Peyer's patch (tissue), 4 donors: ENCODE data around the gene PDIA5. TPM values are rescaled to one million over a fixed set of nuclear protein-coding genes. Genes with fewer than 3 reads are reported as not detected.

ENCODE experiments used
- DNase-seq, 3 donors: peaks; one replicate each; pipeline ENCODE4 v3.0.0-alpha.2; 2017 to 2019
- H3K27ac ChIP-seq, 4 donors: fragments of 200-600 bp; sonication (generic); one replicate each; pipeline ENCODE4 v1.5.1; 2016 to 2019
- H3K27me3 ChIP-seq, 2 donors: fragments of 200-600 bp; sonication (generic); one replicate each; pipeline ENCODE4 v1.5.1; 2019
- H3K36me3 ChIP-seq, 3 donors: fragments of 200-600 bp; sonication (generic); one replicate each; pipeline ENCODE4 v1.5.1; 2016 to 2019
- H3K4me1 ChIP-seq, 4 donors: fragments of 200-600 bp; sonication (generic); one replicate each; pipeline ENCODE4 v1.5.1; 2016 to 2019
- H3K4me3 ChIP-seq, 4 donors: fragments of 200-600 bp; sonication (generic); 1 replicate in 3 of 4; 2 replicates in 1 of 4; pipeline ENCODE4 v1.5.1; 2016 to 2019; ENCODE audit warnings: mild to moderate bottlenecking in 1 of 4
- H3K9me3 ChIP-seq, 4 donors: fragments of 200-600 bp; sonication (generic); one replicate each; pipeline ENCODE4 v1.5.1; 2016 to 2019; ENCODE audit warnings: mild to moderate bottlenecking in 1 of 4
- POLR2A ChIP-seq, 2 donors: fragments of 450-650 bp; IDR thresholded peaks; one replicate each; pipeline ENCODE4 v1.5.1; 2017; ENCODE audit warnings: antibody characterized with exemption in 2 of 2, mild to moderate bottlenecking in 2 of 2, moderate library complexity in 2 of 2
- total RNA-seq, 4 donors: library from RNA; depleted of rRNA; stranded (reverse); fragments of >200 nt; gene quantifications; one replicate each; pipeline ENCODE4 v1.1.0, GENCODE V29; 2016
- TF ChIP-seq, protein P1 (sequence below), 6 experiments: fragments of 450-650 bp in 4 of 6; fragments of 200-600 bp in 2 of 6; sonication (generic) in 1 of 6; IDR thresholded peaks; one replicate each; pipeline ENCODE4 v1.5.1; 2017 to 2019; ENCODE audit warnings: antibody characterized with exemption in 6 of 6, mild to moderate bottlenecking in 3 of 6, moderate library complexity in 1 of 6

Gene PDIA5
- total RNA-seq, 4 donors from 2014 or later = 13.7 to 63.5 (median 19.4) TPM

GRCh38 chr3:123157598-123158287 is 90.9 kb downstream of the PDIA5 start:
- Histone ChIP-seq H3K36me3 (peaks cover 0 to 33% (median 0%) of the 10 kb centered on the region in 3 donors), H3K4me3 (no peak overlapping the region), H3K27ac (no peak overlapping the region), H3K27me3 (no peaks in the 10 kb centered on the region), H3K9me3 (no peaks in the 10 kb centered on the region), H3K4me1 (no peaks in the 10 kb centered on the region)
- TF ChIP-seq, protein P1, sequence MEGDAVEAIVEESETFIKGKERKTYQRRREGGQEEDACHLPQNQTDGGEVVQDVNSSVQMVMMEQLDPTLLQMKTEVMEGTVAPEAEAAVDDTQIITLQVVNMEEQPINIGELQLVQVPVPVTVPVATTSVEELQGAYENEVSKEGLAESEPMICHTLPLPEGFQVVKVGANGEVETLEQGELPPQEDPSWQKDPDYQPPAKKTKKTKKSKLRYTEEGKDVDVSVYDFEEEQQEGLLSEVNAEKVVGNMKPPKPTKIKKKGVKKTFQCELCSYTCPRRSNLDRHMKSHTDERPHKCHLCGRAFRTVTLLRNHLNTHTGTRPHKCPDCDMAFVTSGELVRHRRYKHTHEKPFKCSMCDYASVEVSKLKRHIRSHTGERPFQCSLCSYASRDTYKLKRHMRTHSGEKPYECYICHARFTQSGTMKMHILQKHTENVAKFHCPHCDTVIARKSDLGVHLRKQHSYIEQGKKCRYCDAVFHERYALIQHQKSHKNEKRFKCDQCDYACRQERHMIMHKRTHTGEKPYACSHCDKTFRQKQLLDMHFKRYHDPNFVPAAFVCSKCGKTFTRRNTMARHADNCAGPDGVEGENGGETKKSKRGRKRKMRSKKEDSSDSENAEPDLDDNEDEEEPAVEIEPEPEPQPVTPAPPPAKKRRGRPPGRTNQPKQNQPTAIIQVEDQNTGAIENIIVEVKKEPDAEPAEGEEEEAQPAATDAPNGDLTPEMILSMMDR (IDR thresholded peaks at IDR 0.05) = no peak
- no peak for TF ChIP-seq POLR2A (IDR thresholded peaks at IDR 0.05)
- no peak for DNase-seq

DNA sequence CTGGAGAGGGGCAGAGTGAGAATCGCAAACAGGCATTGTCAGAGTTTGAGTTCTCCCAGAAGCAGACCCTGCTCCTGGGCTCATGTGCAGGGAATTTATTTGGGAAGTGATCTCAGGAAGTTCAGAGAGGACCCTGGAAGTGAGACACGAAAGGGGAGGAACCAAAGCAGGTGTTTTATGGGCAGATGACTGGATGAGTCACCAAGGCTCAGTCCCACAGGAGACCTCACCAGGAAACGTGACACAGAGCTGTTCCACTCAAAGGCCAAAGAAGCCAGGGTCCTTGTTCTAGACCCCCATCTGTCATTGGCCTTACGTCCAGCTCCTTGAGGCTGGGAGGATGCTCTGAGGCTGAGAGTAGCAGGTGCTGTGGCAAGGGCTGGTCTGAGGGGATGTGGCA is 91.5 kb downstream of the PDIA5 start:
- DNase-seq = peak in 1 of 3 donors; percentile 53
- TF ChIP-seq, protein P1 (IDR thresholded peaks at IDR 0.05) = no peak
- no peak for TF ChIP-seq POLR2A (IDR thresholded peaks at IDR 0.05)
- Histone ChIP-seq H3K4me1 (no peaks in the 10 kb centered on the region), H3K4me3 (no peak overlapping the region), H3K9me3 (no peaks in the 10 kb centered on the region), H3K36me3 (peaks cover 0 to 38% (median 0%) of the 10 kb centered on the region in 3 donors), H3K27ac (no peak overlapping the region), H3K27me3 (no peaks in the 10 kb centered on the region)

DNA sequence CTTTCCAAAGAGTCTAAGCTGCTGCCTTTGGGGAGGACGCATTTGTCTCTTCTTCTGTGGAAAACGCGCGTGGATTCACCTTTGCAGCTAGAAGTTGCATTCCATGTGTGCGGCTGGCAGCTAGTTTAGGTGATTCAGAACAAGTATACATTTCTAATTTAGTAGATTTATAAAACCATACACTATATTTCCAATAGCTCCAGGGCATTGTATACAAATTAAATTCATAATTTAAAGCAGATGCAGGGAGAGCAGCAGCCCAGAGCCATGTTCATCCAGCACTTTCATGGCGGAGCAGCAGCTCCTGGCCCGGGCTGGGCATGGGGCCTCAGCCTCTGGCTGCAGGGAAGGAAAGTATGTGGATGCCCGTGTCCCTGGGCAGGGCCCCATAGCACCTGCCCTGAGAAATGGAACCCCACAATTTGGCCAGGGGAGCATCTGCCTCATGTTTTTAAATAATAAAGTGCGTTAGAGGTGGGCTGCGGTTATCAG is 92.1 kb downstream of the PDIA5 start:
- no peak for DNase-seq
- Histone ChIP-seq H3K4me3 (no peak overlapping the region), H3K27me3 (no peaks in the 10 kb centered on the region), H3K9me3 (no peaks in the 10 kb centered on the region), H3K27ac (no peak overlapping the region), H3K36me3 (peaks cover 0 to 41% (median 0%) of the 10 kb centered on the region in 3 donors), H3K4me1 (no peaks in the 10 kb centered on the region)
- TF ChIP-seq, protein P1 (IDR thresholded peaks at IDR 0.05) = no peak
- no peak for TF ChIP-seq POLR2A (IDR thresholded peaks at IDR 0.05)

DNA sequence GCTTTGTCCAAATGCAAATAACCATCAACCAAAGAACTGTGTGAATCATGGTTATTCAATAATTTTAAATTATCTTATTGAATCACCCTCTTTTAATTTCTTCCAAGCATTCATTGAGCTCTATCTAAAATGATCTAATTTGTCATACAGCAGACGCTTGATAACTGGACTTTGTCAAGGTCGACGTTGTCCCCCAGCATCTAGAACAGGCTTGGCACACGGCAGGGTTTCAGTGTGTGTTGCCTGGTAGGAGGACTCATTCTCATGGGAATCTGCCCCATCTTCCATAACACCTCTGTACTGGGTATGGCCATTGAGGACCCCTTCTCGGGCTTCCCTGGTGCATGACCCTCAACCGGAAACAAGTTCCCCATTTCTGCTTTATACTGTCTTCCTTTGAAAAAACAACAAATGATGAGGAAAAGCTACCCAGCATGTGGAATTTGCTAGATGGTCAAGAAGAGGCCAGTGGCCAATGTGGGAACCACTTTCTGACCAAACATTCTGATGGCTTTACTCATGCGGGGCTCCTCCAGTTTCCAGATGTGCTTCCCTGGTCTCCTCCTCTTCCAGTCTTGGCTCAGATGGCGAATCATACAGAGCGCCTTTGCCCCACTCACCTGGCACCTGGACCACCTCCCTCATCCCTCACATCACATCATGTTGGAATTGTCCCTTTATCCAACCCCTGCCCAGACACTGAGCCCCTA is 93.3 kb downstream of the PDIA5 start:
- H3K27me3 ChIP-seq = no peaks in the 10 kb centered on the region
- H3K9me3 ChIP-seq = no peaks in the 10 kb centered on the region
- no peak for DNase-seq
- peaks cover 0 to 39% (median 0%) of the 10 kb centered on the region in 3 donors for H3K36me3 ChIP-seq
- H3K4me3 ChIP-seq = no peak overlapping the region
- TF ChIP-seq, protein P1 (IDR thresholded peaks at IDR 0.05) = no peak
- no peak for TF ChIP-seq POLR2A (IDR thresholded peaks at IDR 0.05)
- no peaks in the 10 kb centered on the region for H3K4me1 ChIP-seq
- H3K27ac ChIP-seq = no peak overlapping the region

- H3K27me3 ChIP-seq = no peaks in the 10 kb centered on the region
- H3K4me3 ChIP-seq = no peak overlapping the region
- H3K4me1 ChIP-seq = no peaks in the 10 kb centered on the region
- no peak for DNase-seq
- TF ChIP-seq, protein P1 (IDR thresholded peaks at IDR 0.05) = no peak
- H3K27ac ChIP-seq = no peak overlapping the region
- H3K36me3 ChIP-seq = peaks cover 0 to 30% (median 0%) of the 10 kb centered on the region in 3 donors
- H3K9me3 ChIP-seq = no peaks in the 10 kb centered on the region
These were observed 94.3 kb downstream of the PDIA5 start for GRCh38 chr3:123161167-123161566.
